ENCODE measurements around the gene BAD. TPM values are rescaled to one million over a fixed set of nuclear protein-coding genes. Genes with fewer than 3 reads are reported as not detected.

Gene BAD
- total RNA-seq, 2 donors from 2014 or later: 86.0 to 89.6 TPM

DNA sequence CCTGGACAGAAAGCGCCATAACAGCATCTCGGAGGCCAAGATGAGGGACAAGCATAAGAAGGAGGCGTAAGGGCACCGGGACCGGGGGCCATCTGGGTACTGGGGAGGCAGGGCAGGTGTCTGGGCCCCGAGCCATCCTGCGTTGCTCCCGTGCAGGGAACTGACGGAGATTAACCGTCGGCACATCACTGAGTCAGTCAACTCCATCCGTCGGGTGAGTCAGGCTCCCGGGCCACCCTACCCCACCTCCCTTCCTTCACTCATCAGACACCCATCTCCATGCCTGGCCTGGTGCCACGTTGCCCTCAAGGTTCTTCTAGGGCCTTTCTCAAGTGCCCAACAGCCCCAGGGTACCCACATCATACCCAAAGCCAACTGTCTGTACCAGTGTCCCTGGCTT, 18.1 kb downstream of the BAD start:
- peaks cover 22% of the 10 kb centered on the region for H3K36me3 ChIP-seq
- H3K4me1 ChIP-seq: peaks cover 16% of the 10 kb centered on the region
- no peaks in the 10 kb centered on the region for H3K9me3 ChIP-seq
- DNase-seq: no peak
- TF ChIP-seq CTCF (IDR thresholded peaks at IDR 0.05): no peak
- no peak overlapping the region for H3K27ac ChIP-seq
- intact Hi-C loops (cut with DNase I): no loop called here
- H3K4me3 ChIP-seq: no peak overlapping the region
- peak overlapping the region in 1 of 2 donors; percentile 29 for H3K9ac ChIP-seq (ENCODE audit: low read depth in 2 of 2, low read length in 2 of 2)
- H3K27me3 ChIP-seq: no peaks in the 10 kb centered on the region

- peaks cover 22% of the 10 kb centered on the region for H3K36me3 ChIP-seq
- H3K4me3 ChIP-seq: no peak overlapping the region
- DNase-seq: no peak
- H3K9me3 ChIP-seq: no peaks in the 10 kb centered on the region
- peaks cover 16% of the 10 kb centered on the region for H3K4me1 ChIP-seq
- no peak overlapping the region for H3K27ac ChIP-seq
- intact Hi-C loops (cut with DNase I): no loop called here
- no peak for TF ChIP-seq CTCF (IDR thresholded peaks at IDR 0.05)
- H3K27me3 ChIP-seq: no peaks in the 10 kb centered on the region
- peak overlapping the region in 1 of 2 donors; percentile 29 for H3K9ac ChIP-seq (ENCODE audit: low read depth in 2 of 2, low read length in 2 of 2)
Observed at GRCh38 chr11:64265176-64266160, 19.0 kb downstream of the BAD start.

GRCh38 chr11:64264371-64264852, 20.1 kb downstream of the BAD start:
- Histone ChIP-seq H3K36me3 (peaks cover 22% of the 10 kb centered on the region), H3K4me3 (no peak overlapping the region), H3K4me1 (peaks cover 16% of the 10 kb centered on the region), H3K9me3 (no peaks in the 10 kb centered on the region), H3K27me3 (no peaks in the 10 kb centered on the region), H3K9ac (ENCODE audit: low read depth in 2 of 2, low read length in 2 of 2) (no peak overlapping the region), H3K27ac (no peak overlapping the region)
- intact Hi-C loops (cut with DNase I): no loop called here
- TF ChIP-seq CTCF (IDR thresholded peaks at IDR 0.05): no peak
- DNase-seq: no peak

- Histone ChIP-seq H3K4me3 (no peak overlapping the region), H3K27ac (no peak overlapping the region), H3K4me1 (peaks cover 15% of the 10 kb centered on the region), H3K36me3 (peaks cover 27% of the 10 kb centered on the region), H3K9me3 (no peaks in the 10 kb centered on the region), H3K9ac (ENCODE audit: low read depth in 2 of 2, low read length in 2 of 2) (no peak overlapping the region), H3K27me3 (no peaks in the 10 kb centered on the region)
- intact Hi-C loops (cut with DNase I): no loop called here
- TF ChIP-seq CTCF (IDR thresholded peaks at IDR 0.05): no peak
- DNase-seq: no peak
Observed at GRCh38 chr11:64263947-64264317, 20.5 kb downstream of the BAD start.

DNA sequence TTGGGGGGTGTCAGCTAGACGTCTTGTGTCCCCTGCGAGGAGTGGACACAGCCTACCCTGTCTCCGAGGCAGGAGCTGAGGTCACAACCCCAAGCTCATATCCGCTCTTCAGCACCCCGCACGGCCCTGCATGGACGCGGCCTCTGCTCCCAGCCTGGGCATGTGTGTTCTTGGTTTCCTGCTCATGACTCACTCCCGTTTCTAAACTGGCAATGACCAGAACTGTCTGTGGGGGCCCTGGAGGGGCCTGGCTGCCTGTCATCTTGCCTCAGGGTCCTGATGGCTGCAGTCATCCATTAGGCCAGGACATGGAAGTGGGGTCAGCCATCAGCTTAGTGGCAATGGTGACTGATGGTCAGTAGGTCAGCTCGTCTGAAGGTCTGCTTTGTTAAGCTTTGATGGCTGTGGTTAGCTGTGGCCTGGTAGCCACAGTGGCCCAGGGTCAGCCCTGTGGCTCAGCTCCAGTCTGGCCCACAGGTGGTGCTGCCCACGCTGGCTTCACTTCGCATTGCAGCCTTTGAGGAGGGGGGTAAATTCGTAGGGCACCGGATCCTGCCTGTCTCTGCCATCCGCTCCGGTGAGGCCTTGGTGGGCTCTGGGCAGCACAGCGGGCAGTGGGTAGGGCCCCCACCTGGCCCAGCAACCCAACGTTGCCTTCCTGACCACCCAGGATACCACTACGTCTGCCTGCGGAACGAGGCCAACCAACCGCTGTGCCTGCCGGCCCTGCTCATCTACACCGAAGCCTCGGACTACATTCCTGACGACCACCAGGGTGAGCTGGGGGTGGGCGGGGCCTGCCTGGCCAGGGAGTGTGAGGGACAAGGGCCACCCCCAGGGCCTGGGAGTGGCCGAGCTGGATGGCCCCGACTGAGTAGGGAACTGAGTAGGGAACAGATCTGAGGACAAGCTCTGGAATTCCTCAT, 21.2 kb downstream of the BAD start:
- peaks cover 9% of the 10 kb centered on the region for H3K4me1 ChIP-seq
- peaks cover 31% of the 10 kb centered on the region for H3K36me3 ChIP-seq
- H3K9ac ChIP-seq (ENCODE audit: low read depth in 2 of 2, low read length in 2 of 2): no peak overlapping the region
- H3K4me3 ChIP-seq: no peak overlapping the region
- no peak for TF ChIP-seq CTCF (IDR thresholded peaks at IDR 0.05)
- DNase-seq: no peak
- H3K9me3 ChIP-seq: no peaks in the 10 kb centered on the region
- intact Hi-C loops (cut with DNase I): no loop called here
- no peaks in the 10 kb centered on the region for H3K27me3 ChIP-seq
- H3K27ac ChIP-seq: no peak overlapping the region

All from colonic mucosa (tissue), 4 donors.